Measurements from ENCODE around the gene LASP1NB. TPM values are rescaled to one million over a fixed set of nuclear protein-coding genes. Genes with fewer than 3 reads are reported as not detected.

LASP1NB gene

DNA sequence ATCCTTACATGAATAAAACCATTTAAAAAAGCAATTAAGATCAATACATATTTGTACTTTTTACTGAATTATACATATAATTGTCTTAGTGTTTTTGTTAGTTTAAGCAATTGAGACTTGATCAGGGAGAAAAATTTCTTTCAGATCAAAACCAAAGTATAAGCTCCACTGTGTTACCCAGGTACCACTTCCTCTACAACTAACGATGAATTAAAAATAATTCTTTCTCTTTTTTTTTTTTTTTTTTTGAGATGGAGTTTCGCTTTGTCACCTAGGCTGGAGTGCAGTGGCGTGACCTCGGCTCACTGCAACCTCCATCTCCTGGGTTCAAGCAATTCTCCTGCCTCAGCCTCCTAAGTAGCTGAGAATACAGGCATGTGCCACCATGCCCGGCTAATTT lies 35.0 kb downstream of the LASP1NB start:
- no peak for DNase-seq

DNA sequence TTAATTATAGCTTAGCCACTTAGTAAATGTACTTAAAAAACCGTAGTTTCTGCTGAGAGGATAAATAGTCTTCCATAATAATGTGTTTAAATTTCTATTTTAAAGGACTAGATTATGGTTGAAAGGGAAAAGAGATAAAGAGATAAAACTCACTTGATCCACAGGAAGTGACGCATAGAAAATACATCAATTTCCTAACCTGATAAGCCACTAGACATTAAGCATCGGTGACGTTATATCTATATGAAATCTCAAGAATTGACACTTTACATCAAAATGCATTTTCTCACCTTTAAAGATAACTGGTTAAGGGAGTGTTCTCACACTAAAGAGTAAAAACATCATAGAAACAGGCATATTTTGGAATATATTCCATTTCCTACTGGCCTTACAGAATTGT lies 36.0 kb downstream of the LASP1NB start:
- DNase-seq, result no peak

DNA sequence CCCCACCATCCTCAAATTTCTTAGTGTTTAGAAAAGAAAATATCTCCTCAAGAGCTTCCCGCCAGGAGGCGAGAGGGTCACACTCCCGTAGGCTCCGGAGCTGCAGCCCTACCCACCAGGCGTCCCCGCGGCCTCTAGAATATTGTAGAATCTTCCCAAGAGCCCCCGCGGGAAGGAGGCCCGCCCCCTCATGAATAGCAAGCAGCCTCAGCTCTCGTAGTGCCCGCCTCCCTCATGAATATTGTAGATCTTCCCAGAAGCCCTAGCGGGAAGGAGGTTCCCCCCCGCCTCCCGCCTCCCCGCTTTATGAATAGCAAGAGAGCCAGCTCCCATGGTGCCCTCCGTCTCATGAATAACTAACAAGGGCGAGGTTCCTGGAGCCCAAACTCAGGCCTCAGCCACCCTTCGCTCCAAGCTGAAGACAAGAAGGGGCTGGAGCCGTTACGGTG lies 41.9 kb downstream of the LASP1NB start, which contains the start of gene FBXO47:
FBXO47 (minus strand) TSS at position 114 of the 449 bp plus-strand sequence. CDS start 4,378 bp downstream, outside the sequence.
- DNase-seq, result peak; percentile 85 to 96 (median 90)

DNA sequence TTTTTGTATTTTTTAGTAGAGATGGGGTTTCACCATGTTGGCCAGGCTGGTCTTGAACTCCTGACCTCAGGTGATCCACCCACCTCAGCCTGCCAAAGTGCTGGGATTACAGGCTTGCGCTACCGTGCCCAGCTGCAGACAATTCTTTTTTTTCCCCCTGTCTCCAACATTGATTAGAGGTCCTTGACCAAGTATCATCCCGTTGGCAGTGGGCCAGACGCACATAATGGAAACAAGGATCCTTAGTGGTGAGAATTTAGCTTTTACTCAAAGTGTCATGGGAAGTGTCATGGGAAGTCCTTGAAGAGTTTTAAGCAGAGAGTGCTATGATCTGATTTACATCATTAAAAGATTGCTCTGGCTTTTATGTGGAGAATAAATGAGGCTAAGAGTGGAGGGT lies 43.9 kb downstream of the LASP1NB start:
- no peak for DNase-seq

DNA sequence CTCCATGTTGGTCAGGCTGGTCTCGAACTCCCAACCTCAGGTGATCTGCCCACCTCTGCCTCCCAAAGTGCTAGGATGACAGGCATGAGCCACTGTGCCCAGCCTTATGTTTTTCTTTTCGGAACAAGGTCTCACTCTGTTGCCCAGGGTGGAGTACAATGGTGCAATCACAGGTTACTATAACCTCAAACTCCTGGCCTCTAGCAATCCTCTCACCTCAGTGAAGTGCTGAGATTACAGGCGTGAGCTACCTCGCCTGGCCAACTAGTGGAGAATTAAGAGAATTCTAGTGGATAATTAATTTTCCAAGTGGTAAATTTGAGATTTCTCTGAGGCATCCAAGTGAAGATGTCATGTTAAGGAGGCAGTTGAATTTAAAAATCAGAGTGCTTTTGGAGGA lies 44.7 kb downstream of the LASP1NB start:
- no peak for DNase-seq

DNA sequence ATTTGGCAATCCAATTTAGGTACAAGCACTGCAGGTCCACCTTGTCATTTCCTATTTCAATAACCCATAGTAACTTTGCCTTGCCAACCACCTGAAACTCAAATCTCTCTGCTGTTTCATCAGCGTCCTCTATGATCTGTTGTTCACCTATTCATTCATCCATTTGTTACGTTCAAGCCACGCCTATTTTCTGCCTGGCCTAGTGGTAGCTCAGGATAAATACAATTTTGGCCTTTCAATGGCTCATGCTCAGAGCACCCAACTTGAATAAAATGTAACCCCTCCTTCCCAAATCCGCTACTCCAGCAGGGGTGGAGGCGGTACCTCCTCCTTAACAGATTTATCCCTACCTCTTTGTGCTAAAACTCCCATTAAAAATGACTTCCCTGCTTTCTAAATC lies 45.4 kb downstream of the LASP1NB start:
- no peak for DNase-seq

DNA sequence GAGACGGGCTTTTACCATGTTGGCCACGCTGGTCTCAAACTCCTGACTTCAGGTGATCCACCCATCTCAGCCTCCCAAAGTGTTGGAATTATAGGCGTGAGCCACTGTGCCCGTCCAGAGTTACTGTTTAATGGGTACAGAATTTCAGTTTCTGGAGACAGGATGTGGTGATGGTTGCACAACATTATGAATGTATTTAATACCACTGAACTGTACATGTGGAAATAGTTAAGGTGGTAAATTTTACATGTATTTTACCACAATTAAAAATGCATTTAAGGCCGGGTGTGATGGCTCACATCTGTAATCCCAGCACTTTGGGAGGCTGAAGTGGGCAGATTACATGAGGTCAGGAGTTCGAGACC lies 50.8 kb downstream of the LASP1NB start:
- peak in 1 of 3 donors; percentile 9 for DNase-seq

DNA sequence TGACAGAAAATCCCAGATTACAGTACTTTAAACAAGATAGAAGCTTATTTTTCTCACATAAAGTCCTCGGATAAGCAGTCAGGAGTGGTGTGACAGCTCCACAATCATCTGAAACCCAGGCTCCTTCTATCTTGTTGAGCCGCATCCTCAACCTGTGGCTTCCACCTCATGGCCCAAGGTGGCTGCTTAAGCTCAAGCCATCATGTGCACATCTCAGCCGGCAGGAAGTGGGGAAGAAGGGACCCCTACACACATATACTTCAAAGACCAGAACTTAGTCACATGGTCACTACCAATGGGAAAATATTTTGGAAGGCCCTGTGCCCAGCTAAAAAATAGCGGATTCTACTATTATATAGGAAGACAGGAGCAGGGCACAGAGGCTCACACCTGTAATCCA lies 52.8 kb downstream of the LASP1NB start:
- no peak for DNase-seq

Other genes starting within 250 kb of the LASP1NB start
- 10 to 100 TPM; 48.5 to 86.8 (median 59.7) TPM for gene MLLT6, start 220.3 kb upstream of the LASP1NB start, polyA plus RNA-seq (ENCODE audit: insufficient read length in 10 of 10)
- 10 to 100 TPM; 12.0 to 18.9 (median 13.4) TPM for gene CISD3, start 195.3 kb upstream of the LASP1NB start, polyA plus RNA-seq (ENCODE audit: insufficient read length in 10 of 10)
- gene PCGF2, start 177.3 kb upstream of the LASP1NB start, polyA plus RNA-seq (ENCODE audit: insufficient read length in 10 of 10), result 10 to 100 TPM; 28.1 to 44.9 (median 34.3) TPM
- 10 to 100 TPM; 61.0 to 83.2 (median 76.3) TPM for gene PSMB3, start 172.9 kb upstream of the LASP1NB start, polyA plus RNA-seq (ENCODE audit: insufficient read length in 10 of 10)
- 10 to 100 TPM; 58.4 to 71.2 (median 65.3) TPM for gene PIP4K2B, start 126.1 kb upstream of the LASP1NB start, polyA plus RNA-seq (ENCODE audit: insufficient read length in 10 of 10)
- 10 to 100 TPM; 11.4 to 17.0 (median 13.3) TPM for gene CWC25, start 100.3 kb upstream of the LASP1NB start, polyA plus RNA-seq (ENCODE audit: insufficient read length in 10 of 10)
- 1,000 to 10,000 TPM; 2,560 to 3,456 (median 2,921) TPM for gene RPL23, start 71.9 kb upstream of the LASP1NB start, polyA plus RNA-seq (ENCODE audit: insufficient read length in 10 of 10)
- 100 to 1,000 TPM in 2 of 10 donors, 10 to 100 TPM in 8; 72.6 to 119 (median 85.9) TPM for gene LASP1, start 55.6 kb upstream of the LASP1NB start, polyA plus RNA-seq (ENCODE audit: insufficient read length in 10 of 10)
- gene FBXO47, start 41.8 kb downstream of the LASP1NB start, polyA plus RNA-seq (ENCODE audit: insufficient read length in 10 of 10), result under 1 TPM in 1 of 10 donors, not detected in 9; 0.12 TPM
- gene PLXDC1, start 226.0 kb downstream of the LASP1NB start, polyA plus RNA-seq (ENCODE audit: insufficient read length in 10 of 10), result 10 to 100 TPM in 3 of 10 donors, 1 to 10 TPM in 7; 4.0 to 14.0 (median 8.5) TPM
- gene ARL5C, start 240.5 kb downstream of the LASP1NB start, polyA plus RNA-seq (ENCODE audit: insufficient read length in 10 of 10), result under 1 TPM in 6 of 10 donors, not detected in 4; 0.24 to 0.42 (median 0.33) TPM

All from muscle of back (tissue), 11 donors.